ENCODE data around the gene MOB2. TPM values are rescaled to one million over a fixed set of nuclear protein-coding genes. Genes with fewer than 3 reads are reported as not detected.

Gene MOB2
- total and polyA plus RNA-seq, 2 of the 13 experiments (the other 11 are each of a cell fraction or from before 2014, with no cell fraction given) = 21.8 to 27.7 TPM

- peaks cover 4 to 25% of the 10 kb centered on the region in 2 experiments; a peak in 3 of 5 replicates for H3K27me3 ChIP-seq (ENCODE audit: control insufficient read depth in 1 of 2, insufficient read depth in 2 of 2, low read length in 2 of 2)
- TF ChIP-seq ZNF646 (CRISPR knock-in tag; IDR thresholded peaks at IDR 0.05) (no peak), GPN1 (CRISPR knock-in tag; IDR thresholded peaks at IDR 0.05; ENCODE audit: borderline replicate concordance) (no peak), AGO2 (optimal IDR thresholded peaks at IDR 0.05; ENCODE audit: low read depth, low read length) (peak; percentile 33)
- H3K36me3 ChIP-seq (replicated peaks in 1 of 2; ENCODE audit: control insufficient read depth in 1 of 2, insufficient read depth in 2 of 2, low read length in 2 of 2) = no peaks in the 10 kb centered on the region
- no peak overlapping the region for H3K9ac ChIP-seq (ENCODE audit: insufficient read depth, low read depth, low read length)
- H2AFZ ChIP-seq (ENCODE audit: low read length) = no peak overlapping the region
- H3K27ac ChIP-seq (ENCODE audit: extremely low read length, insufficient read depth, low read length) = no peak overlapping the region
- FAIRE-seq (no peak), DNase-seq (ENCODE audit: low spot score) (no peak), ATAC-seq (no peak)
- CTCF ChIA-PET (ENCODE audit: low intra/inter-chr PET ratio, low total read pairs) = no interaction called here
- POLR2A ChIA-PET = no interaction called here
- no peaks in the 10 kb centered on the region for H3K9me3 ChIP-seq (ENCODE audit: low read length)
- no TSS peak for BruUV-seq (replicated peaks)
- 44% methylated on average over 5 of the region's 44 CpGs for WGBS (ENCODE audit: low lambda C conversion rate)
- no peaks in the 10 kb centered on the region for H3K79me2 ChIP-seq (ENCODE audit: insufficient read depth, low read length)
- H3K4me2 ChIP-seq (ENCODE audit: low read depth, low read length) = no peak overlapping the region
- intact Hi-C loops (cut with micrococcal nuclease; ENCODE audit: unreplicated experiment) = no loop called here
- 0 out of 2 replicates have a peak, but pooled peaks cover 3% of the 10 kb centered on the region for H4K20me1 ChIP-seq (ENCODE audit: insufficient read depth, low read length)
- no peaks in the 10 kb centered on the region for H3K4me1 ChIP-seq (ENCODE audit: insufficient read depth, low read length)
- H3K4me3 ChIP-seq (replicated peaks in 1 of 3; ENCODE audit: insufficient read depth in 1 of 3, low read depth in 2 of 3, low read length in 3 of 3) = no peak overlapping the region
- in situ Hi-C loops (cut with HindIII; ENCODE audit: extremely low pct_ligation_motif_present, low pct_unique_long_range_greater_than_20kb) = no loop called here
Observed at GRCh38 chr11:1456596-1457325, 29.8 kb downstream of the MOB2 start.
